Ishikawa (cell line): ENCODE measurements around the gene CBX2.

Source experiments
- CEBPB ChIP-seq: IDR thresholded peaks from 2 replicates; pipeline ENCODE4 v1.6.1; 2012
- CREB1 ChIP-seq: IDR thresholded peaks from 2 replicates; pipeline ENCODE4 v1.6.1; 2012; ENCODE audit warnings: low read depth
- EGR1 ChIP-seq: IDR thresholded peaks from 2 replicates; pipeline ENCODE4 v1.6.1; 2012
- EP300 ChIP-seq: IDR thresholded peaks from 2 replicates; pipeline ENCODE4 v1.6.1; 2012; ENCODE audit warnings: borderline replicate concordance
- FOXM1 ChIP-seq: IDR thresholded peaks from 2 replicates; pipeline ENCODE4 v1.6.1; 2012; ENCODE audit warnings: low read depth, borderline replicate concordance
- NFIC ChIP-seq: IDR thresholded peaks from 2 replicates; pipeline ENCODE4 v1.6.1; 2012
- RAD21 ChIP-seq: IDR thresholded peaks from 2 replicates; pipeline ENCODE4 v1.6.1; 2012; ENCODE audit warnings: low read depth
- REST ChIP-seq: IDR thresholded peaks from 2 replicates; pipeline ENCODE4 v1.6.1; 2012; ENCODE audit warnings: low read depth, mild to moderate bottlenecking
- TAF1 ChIP-seq: IDR thresholded peaks from 2 replicates; pipeline ENCODE4 v1.6.1; 2012; ENCODE audit warnings: low read depth, mild to moderate bottlenecking
- TCF12 ChIP-seq: IDR thresholded peaks from 2 replicates; pipeline ENCODE4 v1.6.1; 2012; ENCODE audit warnings: low read depth
- TEAD4 ChIP-seq: IDR thresholded peaks from 2 replicates; pipeline ENCODE4 v1.6.1; 2012
- USF1 ChIP-seq: IDR thresholded peaks from 2 replicates; pipeline ENCODE4 v1.6.1; 2012
- YY1 ChIP-seq: IDR thresholded peaks from 2 replicates; pipeline ENCODE4 v1.6.1; 2012; ENCODE audit warnings: low read depth
- ZBTB7A ChIP-seq: IDR thresholded peaks from 2 replicates; pipeline ENCODE4 v1.6.1; 2012; ENCODE audit warnings: low read depth
- TF ChIP-seq, protein P1 (sequence below): IDR thresholded peaks from 2 replicates; pipeline ENCODE4 v1.6.1; 2012

CBX2 gene

DNA sequence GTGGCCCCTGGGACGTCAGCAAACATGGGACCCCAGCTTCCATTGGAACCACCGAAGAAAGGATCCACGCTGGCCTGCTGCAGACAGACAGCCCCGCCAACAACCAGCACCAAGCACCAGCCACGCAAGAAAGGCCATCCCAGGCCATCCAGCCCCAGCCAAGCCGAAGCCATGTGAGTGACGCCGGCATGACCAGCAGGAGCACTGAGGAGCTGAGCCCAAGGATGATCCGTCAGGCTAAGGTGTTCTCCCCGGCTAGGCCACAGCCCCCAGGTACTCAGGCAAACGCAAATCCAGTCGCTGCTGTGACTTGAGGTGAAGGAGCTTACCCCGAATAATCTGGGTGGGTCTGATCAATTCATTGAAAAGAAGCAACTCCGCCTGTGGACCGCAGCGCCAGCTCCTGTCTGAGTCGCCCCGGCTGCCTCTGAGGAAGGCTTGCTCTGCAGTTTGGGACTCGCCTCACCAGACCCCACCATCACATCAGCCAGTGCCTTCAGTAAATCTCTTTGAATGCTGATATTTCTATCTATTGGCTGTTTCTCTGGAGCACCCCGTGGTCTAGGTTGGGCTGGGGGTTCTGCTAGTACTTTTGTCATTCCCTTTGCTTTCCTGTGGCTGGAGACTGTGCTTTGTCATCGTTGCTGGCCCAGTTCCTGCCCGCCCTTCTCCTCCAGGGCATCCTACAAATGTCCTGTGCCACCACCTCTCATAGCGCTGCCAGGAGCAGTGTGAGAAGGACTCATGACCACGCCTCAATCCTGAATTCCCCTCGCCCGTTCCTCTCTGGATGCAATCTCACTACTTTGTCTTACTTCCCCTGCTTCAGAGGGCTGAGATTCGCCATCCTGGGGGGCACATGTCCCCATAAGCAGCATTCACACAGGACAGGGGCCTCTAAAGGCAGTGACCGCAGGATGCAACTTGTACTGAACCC is 8.1 kb upstream of the CBX2 start:
- no peak for TF ChIP-seq TAF1
- TF ChIP-seq CEBPB: no peak
- TF ChIP-seq EGR1: no peak
- no peak for TF ChIP-seq CREB1
- TF ChIP-seq, protein P1, sequence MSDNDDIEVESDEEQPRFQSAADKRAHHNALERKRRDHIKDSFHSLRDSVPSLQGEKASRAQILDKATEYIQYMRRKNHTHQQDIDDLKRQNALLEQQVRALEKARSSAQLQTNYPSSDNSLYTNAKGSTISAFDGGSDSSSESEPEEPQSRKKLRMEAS: no peak
- no peak for TF ChIP-seq YY1
- no peak for TF ChIP-seq USF1
- TF ChIP-seq ZBTB7A: no peak
- TF ChIP-seq NFIC: no peak
- no peak for TF ChIP-seq RAD21
- TF ChIP-seq TEAD4: no peak
- TF ChIP-seq FOXM1: no peak

- TF ChIP-seq YY1: no peak
- no peak for TF ChIP-seq REST
- no peak for TF ChIP-seq EP300
Measured at GRCh38 chr17:79771276-79771675, 6.7 kb upstream of the CBX2 start.

DNA sequence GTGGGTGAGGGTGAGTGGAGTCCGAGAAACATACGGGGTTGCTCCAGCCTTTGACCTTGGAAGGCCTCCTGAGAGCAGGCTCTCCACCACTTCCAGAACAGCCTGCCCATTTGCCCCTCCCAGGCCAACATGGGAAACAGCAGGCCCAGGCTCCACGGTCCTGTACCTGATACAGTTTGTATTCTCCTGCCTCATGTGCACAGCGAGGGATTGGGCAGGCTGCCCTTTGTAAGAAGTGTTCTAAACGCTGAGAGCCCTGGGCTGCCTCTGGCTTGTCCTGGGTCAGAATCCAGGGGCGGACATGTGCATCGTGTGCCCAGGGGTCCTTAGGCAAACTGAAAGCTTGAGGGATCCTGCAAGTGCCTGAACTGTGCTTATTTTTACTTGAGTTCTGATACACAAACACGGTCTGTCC is 3.4 kb upstream of the CBX2 start:
- no peak for TF ChIP-seq TEAD4
- no peak for TF ChIP-seq USF1
- TF ChIP-seq RAD21: no peak
- TF ChIP-seq CEBPB: no peak
- TF ChIP-seq NFIC: no peak
- no peak for TF ChIP-seq YY1
- TF ChIP-seq, protein P1: no peak
- TF ChIP-seq TCF12: no peak
- no peak for TF ChIP-seq ZBTB7A
- no peak for TF ChIP-seq EGR1
- no peak for TF ChIP-seq FOXM1
- TF ChIP-seq REST: no peak
- no peak for TF ChIP-seq TAF1
- no peak for TF ChIP-seq CREB1
- TF ChIP-seq EP300: no peak

GRCh38 chr17:79775632-79776031 is 2.3 kb upstream of the CBX2 start:
- TF ChIP-seq RAD21 (no peak), CREB1 (no peak), EGR1 (no peak), REST (no peak), USF1 (no peak), TCF12 (no peak), NFIC (no peak), YY1 (no peak), EP300 (no peak)
- TF ChIP-seq, protein P1: no peak
